ENCODE results near the gene SOBP.

DNA sequence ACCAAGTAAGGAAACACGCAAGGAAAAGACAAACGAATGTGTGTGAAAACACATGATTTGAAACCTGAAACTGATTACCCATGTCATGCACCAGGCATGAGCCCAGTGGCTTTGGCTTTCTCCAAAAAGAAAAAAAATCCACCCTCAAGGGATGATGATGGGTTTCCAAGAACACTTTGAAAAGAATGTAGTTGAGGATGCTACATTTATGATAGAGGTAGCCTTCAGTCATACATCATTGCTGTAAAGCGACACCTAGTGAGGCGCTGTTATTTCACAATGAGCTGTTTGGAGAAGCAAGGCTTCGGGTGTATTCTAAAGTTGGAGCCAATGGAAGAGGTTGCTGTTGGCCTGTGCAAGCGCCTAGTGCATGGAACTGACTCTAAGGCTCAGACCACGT lies 209.3 kb downstream of the SOBP start:
- TF ChIP-seq, protein P1, sequence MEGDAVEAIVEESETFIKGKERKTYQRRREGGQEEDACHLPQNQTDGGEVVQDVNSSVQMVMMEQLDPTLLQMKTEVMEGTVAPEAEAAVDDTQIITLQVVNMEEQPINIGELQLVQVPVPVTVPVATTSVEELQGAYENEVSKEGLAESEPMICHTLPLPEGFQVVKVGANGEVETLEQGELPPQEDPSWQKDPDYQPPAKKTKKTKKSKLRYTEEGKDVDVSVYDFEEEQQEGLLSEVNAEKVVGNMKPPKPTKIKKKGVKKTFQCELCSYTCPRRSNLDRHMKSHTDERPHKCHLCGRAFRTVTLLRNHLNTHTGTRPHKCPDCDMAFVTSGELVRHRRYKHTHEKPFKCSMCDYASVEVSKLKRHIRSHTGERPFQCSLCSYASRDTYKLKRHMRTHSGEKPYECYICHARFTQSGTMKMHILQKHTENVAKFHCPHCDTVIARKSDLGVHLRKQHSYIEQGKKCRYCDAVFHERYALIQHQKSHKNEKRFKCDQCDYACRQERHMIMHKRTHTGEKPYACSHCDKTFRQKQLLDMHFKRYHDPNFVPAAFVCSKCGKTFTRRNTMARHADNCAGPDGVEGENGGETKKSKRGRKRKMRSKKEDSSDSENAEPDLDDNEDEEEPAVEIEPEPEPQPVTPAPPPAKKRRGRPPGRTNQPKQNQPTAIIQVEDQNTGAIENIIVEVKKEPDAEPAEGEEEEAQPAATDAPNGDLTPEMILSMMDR (IDR thresholded peaks at IDR 0.05), result no peak
- TF ChIP-seq POLR2A (IDR thresholded peaks at IDR 0.05), result no peak

Data from thyroid gland (tissue), 4 donors.